EH (cell line): ENCODE results near the gene MAP3K7CL.
"Not testable (repeated sequence)": the region's sequence is repeated elsewhere in the genome, so short reads cannot be mapped to it uniquely, and the experiment has no call there.

Experiments used
- DNase-seq: peaks from one replicate; pipeline ENCODE4 v3.0.0-alpha.2; 2015; ENCODE audit warnings: low read depth

MAP3K7CL gene

DNA sequence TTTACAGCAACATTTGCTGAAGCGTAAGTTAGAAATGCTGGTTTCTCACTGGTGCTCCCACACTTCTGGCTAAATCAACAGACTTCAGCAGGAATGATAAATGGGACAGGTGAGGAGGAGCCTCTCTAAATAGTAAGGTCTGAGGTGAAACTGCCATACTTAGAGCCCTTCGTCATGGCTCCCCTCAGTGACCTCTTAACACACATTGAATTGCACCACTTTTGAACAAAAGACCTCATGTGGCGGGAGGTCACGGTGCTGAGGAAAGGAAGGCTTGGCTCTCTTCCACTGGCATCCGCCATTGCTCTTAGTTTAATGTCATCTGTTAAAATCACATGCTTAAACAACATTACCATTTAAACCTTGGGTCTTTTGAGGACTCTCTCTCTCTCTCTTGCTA lies 3.4 kb downstream of the MAP3K7CL start:
- DNase-seq: no peak

DNA sequence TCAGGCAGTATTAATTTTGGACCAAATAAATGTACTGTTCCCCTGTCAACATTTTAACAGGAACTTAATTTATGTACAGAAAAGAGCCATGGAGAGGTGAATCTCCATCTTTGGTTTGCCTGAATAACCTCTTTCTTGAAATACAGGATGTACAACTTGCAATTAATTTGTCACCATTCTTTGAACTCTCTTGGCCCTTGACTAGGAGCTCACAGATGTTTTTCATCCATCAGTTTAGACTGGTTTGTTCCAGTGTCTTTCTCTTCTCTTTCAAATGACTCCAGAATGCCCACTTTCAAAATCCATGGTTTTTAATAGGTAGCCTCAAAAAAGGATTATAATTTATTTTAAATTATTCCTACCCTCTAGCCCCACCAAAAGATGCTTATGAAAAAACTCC lies 5.0 kb downstream of the MAP3K7CL start:
- no peak for DNase-seq

DNA sequence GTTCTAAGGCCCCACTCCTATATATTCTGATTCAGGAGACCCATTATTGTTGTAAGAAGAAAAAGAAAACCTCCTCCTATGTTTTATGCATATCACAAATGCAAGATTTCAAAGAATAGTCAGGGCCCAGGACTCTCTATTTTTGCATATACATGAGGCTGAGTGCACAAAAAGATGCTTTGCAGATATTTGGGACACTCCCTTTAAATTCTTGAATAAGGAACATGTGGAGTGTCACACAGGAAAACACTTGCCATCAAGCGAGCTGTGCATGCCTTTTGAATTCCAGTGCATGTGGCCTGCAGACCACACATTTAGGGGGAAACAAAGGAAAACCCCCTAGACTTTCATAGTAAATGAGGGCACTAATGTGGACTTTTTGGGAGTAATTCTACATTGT lies 5.6 kb downstream of the MAP3K7CL start:
- DNase-seq: no peak

DNA sequence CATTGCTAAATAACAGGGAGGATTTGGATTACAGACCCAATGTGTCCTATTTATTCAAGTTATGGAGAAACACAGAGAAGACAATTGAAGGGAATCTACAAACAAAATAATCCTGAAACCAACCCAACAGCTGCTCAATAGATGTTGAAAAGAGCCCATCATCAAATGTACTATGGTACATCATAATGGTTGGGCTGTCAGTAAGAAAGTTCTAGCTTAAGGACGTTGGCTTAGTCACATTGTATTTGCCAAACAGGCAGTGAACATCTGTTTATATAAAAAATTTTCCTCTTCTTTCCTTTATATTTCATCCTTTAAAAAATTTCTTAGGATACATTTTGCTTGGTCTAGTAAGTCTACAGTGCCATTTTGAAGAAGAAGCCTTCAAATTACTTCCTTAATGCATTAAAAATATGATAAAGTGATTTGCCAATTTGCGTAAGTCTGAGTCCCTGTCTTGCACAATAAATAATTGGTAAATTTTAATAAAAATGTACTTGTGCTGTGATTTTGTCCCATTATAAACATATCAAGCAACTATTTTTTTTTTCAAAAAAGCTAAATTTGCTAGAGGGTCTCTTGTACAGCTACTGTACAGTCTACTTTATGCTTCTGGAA lies 14.4 kb downstream of the MAP3K7CL start:
- DNase-seq: peak; percentile 50

DNA sequence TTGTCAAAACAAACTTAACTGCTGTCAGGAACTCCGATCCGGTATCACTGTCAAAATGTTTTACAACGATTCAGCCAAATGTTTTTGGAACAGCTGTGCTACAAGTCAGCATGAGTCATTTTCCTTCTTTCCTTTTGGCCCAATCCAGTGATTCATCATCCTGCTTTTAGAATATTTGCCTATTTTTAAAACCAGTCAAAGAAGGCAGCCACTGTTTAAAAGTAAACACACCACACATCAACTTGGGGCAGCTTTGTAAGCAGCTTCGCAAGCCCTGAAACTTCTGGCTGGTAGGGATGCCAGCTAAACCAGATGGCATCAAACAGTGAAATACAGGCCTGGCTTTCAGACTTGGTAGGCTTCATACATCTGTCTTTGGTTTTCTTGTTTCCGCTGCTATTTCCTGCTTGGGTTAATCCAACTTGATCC lies 14.9 kb downstream of the MAP3K7CL start:
- peak; percentile 93 for DNase-seq

DNA sequence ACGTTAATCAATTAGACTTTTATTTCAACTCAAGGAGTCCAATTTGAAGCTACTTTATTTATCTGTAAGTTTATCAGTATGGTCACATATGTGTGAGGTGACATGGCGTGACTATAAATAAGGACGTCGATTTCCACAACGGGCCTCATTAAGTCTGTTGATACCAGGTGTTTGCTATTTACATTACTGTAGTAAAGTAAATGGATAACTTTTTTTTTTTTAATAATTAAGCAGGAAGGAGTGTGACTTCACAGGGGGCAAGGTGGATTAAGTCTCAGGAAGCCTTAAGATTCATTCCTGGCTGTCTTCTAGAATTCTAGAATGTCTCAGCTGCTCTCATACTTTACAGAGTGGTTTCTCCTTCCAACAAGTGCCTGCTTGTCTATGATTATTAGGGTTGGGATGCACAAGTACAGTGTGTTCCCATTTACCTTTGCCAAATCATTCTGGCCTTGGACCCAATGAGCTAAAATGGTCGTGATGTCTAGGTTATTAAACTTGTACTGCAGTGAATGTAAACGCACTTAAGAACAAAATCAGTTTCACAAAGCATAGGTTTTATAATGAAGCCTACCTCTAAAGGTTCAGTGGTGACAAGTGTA lies 15.5 kb downstream of the MAP3K7CL start:
- DNase-seq: no peak

DNA sequence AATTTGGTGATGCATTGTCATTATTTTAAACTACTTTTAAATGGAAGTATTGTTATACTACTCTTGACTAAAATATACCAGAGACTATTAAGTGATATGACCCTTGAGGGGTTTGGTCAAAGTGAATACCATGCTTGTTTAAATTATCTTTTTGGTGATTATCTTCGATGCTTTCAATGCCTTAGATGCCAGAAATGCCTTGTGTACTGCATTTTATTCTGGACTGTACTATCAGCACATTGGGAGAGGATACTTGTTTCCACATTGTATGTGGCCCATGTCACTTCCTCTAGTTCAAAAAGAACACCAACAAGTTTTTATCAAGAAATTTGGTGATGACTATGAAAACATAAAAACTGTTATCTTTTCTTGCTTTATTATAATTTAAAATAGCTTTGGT lies 16.3 kb downstream of the MAP3K7CL start:
- peak; percentile 58 for DNase-seq

DNA sequence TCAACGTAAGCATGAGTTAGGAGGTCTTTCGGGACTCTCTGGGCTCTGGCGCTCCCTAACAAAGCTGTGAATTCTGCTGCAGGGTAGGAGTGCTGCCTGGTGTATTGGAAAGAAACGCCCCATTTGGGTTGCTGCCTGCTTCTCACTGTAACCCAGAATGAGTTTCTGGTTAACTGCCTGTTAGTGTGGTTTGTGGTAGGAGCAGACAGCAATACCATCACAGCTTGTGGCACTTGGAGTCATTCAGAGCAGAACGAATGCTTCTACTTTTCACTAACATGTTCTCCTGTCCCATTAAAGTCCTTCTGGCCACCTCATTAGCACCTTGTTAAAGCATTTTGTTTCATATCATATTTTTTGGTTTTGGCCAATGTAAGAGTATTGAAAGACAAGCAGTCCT lies 18.1 kb downstream of the MAP3K7CL start:
- peak; percentile 82 for DNase-seq

DNA sequence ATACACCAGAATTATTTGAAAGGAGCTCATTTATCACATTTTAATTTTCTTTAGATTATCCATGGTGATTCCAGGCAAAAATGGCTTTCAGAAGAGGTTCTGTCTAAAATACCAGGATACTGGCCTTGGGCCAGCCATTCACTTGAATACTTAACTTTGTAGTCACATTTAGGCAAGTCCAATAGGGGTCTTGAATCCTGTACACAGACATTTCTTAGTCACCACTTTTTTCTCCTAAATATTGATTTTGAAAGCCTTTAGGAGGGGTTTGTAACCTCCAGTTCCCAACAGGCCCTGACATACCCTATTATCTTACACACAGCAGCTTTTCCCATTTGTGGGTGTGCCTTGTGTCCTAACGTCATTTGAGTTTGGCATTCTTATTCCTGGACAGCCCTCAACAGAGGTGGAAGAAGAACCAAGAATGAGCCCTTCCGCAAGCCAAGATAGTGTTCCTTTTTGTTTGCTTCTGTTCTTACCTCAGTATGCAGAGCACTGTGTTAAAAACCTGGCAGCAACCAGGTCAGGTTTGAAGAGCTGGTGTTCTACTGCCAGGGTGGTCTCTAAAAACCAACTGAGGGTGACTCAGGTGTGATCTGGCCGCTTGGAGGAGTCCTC lies 19.5 kb downstream of the MAP3K7CL start:
- DNase-seq: peak; percentile 66

DNA sequence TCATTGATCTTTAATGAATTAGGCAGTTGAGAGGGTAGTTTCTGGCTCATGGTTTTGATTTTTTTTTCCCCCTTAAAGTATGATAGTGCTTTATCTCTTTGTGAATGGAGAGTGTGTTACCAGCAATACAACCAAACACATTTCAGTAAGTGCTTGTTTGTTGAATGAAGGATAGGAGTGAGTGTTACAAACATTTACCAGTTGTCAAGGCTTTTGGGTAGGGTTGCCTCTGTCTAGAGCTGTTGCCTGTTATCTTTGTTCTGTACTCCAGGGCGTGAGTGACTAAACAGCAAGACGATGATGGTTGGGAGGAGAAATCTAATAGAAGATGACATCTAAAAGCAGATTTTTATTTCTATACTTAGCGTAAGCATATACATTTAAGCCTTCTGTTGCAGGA lies 21.5 kb downstream of the MAP3K7CL start:
- DNase-seq: no peak

DNA sequence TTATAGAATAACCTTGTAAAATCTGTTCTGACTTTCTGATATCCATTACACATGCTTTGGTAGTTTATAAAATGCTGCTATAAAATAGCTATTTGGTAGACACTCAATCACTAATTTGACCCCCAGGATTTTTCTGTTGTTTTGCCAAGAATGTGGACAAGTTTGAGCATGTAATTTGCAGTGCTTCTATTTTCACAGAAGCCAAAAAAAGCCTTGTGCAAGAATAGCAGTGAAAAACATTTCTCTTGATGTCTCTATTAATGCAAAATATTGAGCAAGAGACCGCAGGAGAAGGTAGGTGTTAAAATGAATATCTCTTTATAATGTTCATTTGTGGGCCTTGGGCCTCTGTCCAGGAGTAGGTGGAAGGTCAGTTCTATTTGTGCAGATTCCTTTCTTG lies 22.5 kb downstream of the MAP3K7CL start:
- DNase-seq: peak; percentile 55

DNA sequence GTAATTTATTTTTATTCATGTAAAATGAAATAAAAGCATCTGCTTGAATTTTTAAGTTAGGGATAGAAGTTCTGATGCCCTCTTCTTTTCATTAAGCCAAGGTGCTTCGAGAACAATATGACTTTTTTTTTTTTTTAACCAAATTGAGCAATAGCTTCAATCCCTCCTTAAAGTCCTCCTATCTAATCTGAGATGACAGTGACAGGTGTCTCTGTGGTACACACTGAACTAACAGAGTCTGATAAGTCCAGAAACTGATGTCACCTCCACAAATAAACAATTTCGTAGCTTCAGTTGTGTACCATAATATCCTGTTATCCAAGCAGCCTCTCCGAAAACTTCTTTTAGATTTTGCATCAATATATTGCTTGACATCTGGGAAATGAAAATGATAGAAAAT lies 23.8 kb downstream of the MAP3K7CL start:
- DNase-seq: no peak

DNA sequence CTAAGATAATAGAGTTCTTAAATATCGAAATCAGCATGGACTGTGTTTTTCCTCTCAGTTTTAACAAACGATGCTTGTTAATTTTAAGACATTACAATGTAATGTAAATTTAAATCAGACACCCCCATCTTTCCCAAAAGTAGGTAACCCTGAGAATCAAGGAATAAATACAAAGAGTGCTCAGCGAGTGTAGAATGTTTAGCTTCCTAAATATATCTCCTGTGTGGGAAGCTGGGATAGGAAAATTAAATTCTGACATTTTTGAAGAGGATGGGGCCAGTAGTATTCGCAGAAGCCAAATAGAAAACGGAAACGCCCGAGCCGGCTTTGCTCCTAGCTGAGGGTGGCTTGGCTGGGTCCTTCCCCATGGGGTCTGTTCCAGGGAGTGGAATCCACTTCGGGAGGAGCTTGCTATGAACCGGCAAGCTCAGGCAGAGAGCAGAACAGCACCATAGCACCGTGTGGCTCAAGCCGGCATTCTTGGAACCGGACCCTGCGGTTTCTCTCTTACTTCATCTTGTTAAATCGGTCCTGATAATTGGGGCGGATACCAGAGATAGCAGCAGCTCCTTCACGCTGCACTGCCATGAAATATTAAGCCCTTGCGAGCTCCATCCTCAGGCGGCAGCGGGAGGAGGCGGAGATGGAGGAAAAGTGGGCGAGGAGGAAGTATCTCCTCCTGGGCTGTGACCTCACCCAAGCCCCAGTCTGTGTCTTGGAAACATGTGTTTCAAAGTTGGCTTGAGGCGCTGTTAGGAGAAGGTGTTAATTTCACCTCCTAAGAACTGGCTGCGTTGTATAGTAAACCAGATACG lies 24.9 kb downstream of the MAP3K7CL start:
- DNase-seq: peak; percentile 91

DNA sequence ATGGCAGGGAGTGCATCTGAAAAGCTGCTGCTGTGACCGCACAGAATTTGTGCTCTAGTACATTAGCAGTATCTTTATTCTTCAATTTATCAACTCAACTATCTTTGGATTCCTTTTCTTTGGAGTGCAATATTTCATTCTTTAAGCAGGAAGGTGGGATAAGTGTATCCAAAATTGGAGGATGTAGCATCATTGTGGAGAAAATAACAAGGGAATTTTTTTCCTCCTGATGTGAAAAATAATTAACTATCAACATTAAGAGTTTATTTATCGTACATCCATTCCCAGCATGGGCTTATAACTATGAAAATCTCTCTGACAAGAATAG lies 25.5 kb downstream of the MAP3K7CL start:
- DNase-seq: no peak

DNA sequence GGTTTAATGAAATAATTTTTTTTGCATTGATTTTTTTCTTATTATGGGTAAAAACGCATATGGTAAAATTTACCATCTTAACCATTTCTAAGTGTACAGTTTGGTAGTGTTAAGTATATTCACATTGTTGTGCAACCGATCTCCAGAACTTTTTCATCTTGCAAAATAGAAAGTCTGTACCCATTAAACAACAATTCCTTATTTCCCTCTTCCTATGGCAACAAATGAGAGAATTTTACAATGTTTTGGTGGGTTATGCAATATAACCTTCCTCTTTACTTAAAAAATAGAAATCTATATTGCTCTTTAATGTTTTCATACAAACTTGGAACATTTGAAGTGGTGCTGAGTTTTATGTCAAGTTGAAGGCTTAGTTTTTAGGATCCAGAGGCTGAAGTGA lies 26.6 kb downstream of the MAP3K7CL start:
- no peak for DNase-seq

DNA sequence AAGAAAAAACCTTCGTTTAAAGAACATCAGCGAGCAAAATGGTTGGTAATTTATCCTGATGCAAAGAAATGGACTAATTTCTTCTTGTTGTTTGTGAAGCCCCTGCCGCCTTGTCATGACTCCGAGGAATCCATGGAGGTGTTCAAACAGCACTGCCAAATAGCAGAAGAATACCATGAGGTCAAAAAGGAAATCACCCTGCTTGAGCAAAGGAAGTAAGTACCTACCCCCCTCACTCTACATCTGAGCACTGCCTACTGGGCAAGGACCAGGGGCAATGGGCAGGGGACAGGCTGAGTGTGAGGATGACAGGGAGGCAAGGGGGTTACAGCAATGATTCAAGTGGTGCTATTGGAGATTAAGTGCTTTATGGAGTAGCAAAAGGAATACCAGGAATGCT lies 29.4 kb downstream of the MAP3K7CL start:
- DNase-seq: no peak

DNA sequence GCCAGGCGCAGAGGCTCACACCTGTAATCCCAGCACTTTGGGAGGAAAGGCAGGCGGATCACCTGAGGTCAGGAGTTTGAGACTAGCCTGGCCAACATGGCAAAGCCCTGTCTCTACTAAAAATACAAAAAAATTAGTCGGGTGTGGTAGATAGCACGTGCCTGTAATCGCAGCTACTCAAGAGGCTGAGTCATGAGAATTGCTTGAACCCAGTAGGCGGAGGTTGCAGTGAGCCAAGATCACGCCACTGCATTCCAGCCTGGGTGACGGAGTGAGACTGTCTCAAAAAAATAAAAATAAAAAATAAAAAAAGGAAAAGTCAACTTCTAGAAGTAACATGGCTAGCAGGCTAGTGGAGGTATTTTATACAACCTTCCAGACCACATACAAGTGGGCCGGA lies 32.4 kb downstream of the MAP3K7CL start:
- peak; percentile 89 for DNase-seq

DNA sequence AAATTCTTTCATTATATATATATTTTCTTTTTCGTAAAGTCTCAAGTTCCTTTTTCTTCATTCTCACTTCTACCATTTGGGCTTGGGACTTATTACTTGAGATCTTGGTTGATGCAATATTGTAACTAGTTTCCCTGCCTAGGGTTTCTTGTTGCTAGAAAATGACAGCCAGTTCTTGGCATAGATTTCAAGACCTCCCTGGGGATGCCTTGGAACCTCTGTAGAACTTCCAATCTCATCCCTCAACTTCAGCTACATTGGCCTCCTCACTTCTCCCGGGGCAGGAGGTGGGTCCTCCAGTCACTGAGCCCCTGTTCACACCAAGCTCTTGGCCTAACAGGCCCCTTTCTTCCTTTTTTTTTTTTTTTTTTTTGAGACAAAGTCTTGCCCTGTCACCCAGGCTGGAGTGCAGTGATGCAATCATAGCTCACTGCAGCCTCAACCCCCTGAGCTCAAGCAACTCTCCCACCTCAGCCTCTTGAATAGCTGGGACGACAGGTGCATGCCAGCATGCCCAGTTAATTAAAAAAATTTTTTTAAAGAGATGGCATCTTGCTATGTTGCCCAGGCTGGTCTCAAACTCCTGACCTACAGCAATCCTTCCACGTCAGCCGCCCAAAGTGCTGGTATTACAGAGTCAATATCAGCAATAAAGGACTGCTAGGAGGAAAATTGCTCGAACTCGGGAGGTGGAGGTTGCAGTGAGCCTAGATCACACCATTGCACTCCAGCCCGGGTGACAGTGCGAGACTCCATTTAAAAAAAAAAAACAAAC lies 33.1 kb downstream of the MAP3K7CL start:
- peak; percentile 39 for DNase-seq

DNA sequence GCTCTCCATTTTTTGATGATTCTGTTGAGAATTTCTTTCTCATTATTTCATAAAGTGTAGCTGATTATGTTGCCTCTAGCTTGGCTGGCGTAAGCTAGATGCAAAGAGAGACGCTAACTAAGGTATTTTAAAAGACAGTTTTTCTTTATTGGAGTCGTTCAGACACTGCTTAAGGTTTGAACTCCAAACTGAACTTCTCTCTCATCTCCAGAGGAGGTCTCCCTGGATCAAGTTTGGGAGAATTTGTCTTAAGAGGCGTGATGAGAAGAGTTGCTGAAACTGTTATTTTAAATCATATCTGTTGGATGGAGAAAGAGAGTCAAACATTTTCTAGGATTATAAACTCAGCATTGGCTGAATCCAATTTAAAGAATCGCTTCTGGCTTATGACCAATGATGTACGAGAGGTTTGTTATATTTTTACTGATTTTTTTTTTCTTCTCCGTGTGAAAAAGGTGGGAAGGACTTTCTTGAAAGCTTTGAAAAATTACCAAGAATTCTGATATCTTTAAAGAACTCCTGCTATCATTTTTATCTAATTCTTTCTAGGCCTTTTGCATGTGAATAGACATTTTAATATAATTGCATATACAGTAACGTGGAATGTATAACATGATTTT lies 34.0 kb downstream of the MAP3K7CL start:
- peak; percentile 85 for DNase-seq

DNA sequence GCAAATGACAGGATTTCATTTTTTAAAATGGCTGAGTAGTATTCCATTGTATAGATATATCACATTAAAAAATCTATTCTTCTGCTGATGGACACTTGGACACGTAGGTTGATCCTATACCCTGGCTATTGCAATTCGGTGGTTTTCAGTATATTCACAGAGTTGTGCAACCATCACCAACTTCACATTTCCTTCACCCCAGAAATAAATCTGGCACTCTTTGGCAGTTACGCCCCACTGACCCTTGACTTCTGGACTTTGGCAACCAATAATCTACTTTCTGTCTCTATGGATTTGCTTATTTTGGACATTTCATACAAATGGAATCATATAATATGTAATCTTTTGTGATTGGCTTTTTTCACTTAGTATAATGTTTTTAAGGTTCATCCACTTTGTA lies 35.9 kb downstream of the MAP3K7CL start:
- no peak for DNase-seq

DNA sequence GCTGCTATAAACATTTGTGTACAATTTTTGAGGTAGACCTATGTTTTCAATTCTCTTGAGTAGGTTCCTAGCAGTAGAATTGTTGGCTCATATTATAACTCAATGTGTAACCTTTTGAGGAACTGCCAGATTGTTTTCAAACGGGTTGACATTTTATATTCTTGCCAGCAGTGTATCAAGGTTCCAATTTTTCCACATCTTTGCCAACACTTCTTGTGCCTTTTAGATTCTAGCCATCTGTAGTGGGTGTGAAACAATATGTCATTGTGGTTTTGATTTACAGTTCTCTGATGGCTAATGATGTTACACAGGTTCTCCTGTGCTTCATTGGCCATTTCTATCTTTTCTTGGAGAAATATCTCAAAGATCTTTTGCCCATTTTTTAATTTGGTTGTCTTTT lies 36.4 kb downstream of the MAP3K7CL start:
- DNase-seq: no peak

DNA sequence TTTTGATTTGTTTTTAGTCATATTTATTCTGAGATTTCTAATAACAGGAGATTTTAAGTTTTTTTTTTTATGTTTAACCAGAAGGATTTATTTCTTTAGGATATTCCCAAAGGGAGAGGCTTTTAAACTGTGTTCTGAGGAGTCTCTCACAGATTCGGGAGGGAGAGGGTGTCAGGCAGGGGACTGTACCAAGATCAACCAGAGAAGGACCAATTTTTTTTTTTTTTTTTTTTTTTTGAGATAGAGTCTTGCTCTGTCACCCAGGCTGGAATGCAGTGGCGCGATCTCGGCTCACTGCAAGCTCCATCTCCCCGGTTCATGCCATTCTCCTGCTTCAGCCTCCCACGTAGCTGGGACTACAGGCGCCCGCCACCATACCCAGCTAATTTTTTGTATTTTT lies 37.0 kb downstream of the MAP3K7CL start:
- not testable (repeated sequence) for DNase-seq
